NCI-H526 treated with DMSO at 0.1 percent for 48 hours (cell line): ENCODE measurements around the gene ACSM4.
"Not testable (repeated sequence)": the region's sequence is repeated elsewhere in the genome, so short reads cannot be mapped to it uniquely, and the experiment has no call there.

ENCODE experiments used
- DNase-seq: peaks from one replicate; lab custom pipeline; 2025; lab: John Stamatoyannopoulos, UW

The ACSM4 gene

GRCh38 chr12:7303772-7304171 is at the start of gene ACSM4:
Gene ACSM4, plus strand, starts transcription at chr12:7304072. Its CDS starts 260 bp downstream, at chr12:7304332.
- no peak for DNase-seq

GRCh38 chr12:7259060-7259459 is 44.8 kb upstream of the ACSM4 start:
- no peak for DNase-seq

- no peak for DNase-seq
Observed at GRCh38 chr12:7264538-7264937, 39.3 kb upstream of the ACSM4 start.

GRCh38 chr12:7265251-7265650 is 38.6 kb upstream of the ACSM4 start:
- DNase-seq = no peak

- DNase-seq = no peak
Observed at GRCh38 chr12:7269273-7269672, 34.6 kb upstream of the ACSM4 start.

- DNase-seq = no peak
Observed at GRCh38 chr12:7271893-7272514, 31.9 kb upstream of the ACSM4 start.

GRCh38 chr12:7275482-7275881 is 28.4 kb upstream of the ACSM4 start:
- DNase-seq = not testable (repeated sequence)

GRCh38 chr12:7282844-7283243 is 21.0 kb upstream of the ACSM4 start:
- no peak for DNase-seq

GRCh38 chr12:7289743-7290142 is 14.1 kb upstream of the ACSM4 start:
- DNase-seq = no peak

- DNase-seq = not testable (repeated sequence)
Observed at GRCh38 chr12:7290588-7290987, 13.3 kb upstream of the ACSM4 start.

- DNase-seq = no peak
Observed at GRCh38 chr12:7292300-7292699, 11.6 kb upstream of the ACSM4 start.

GRCh38 chr12:7293670-7294069 is 10.2 kb upstream of the ACSM4 start:
- no peak for DNase-seq

GRCh38 chr12:7295529-7295928 is 8.3 kb upstream of the ACSM4 start:
- DNase-seq = no peak

GRCh38 chr12:7297865-7298264 is 6.0 kb upstream of the ACSM4 start:
- DNase-seq = no peak

GRCh38 chr12:7302266-7302986 is 1.4 kb upstream of the ACSM4 start:
- no peak for DNase-seq

GRCh38 chr12:7303230-7303629 is 642 bp upstream of the ACSM4 start:
- DNase-seq = no peak

GRCh38 chr12:7304456-7304855 is 584 bp downstream of the ACSM4 start:
- no peak for DNase-seq

- no peak for DNase-seq
Observed at GRCh38 chr12:7310070-7310469, 6.2 kb downstream of the ACSM4 start.

- DNase-seq = no peak
Observed at GRCh38 chr12:7319930-7320329, 16.1 kb downstream of the ACSM4 start.

GRCh38 chr12:7321624-7322023 is 17.8 kb downstream of the ACSM4 start:
- no peak for DNase-seq

GRCh38 chr12:7322599-7322998 is 18.7 kb downstream of the ACSM4 start:
- no peak for DNase-seq

GRCh38 chr12:7324176-7324575 is 20.3 kb downstream of the ACSM4 start:
- DNase-seq = no peak

GRCh38 chr12:7327918-7328317 is 24.0 kb downstream of the ACSM4 start:
- no peak for DNase-seq

- not testable (repeated sequence) for DNase-seq
Observed at GRCh38 chr12:7337790-7338189, 33.9 kb downstream of the ACSM4 start.
